Ascending aorta (tissue), 2 donors: Measurements from ENCODE around the gene SPRR1A. TPM values are rescaled to one million over a fixed set of nuclear protein-coding genes. Genes with fewer than 3 reads are reported as not detected.

Experiments
- DNase-seq, 2 donors: peaks; one replicate each; pipeline ENCODE4 v3.0.0-alpha.2; 2019; ENCODE audit warnings: low spot score in 2 of 2
- H3K27ac ChIP-seq, 2 donors: fragments of 200-600 bp; sonication (generic); one replicate each; pipeline ENCODE4 v1.5.1; 2016 to 2017; ENCODE audit warnings: mild to moderate bottlenecking in 1 of 2
- H3K27me3 ChIP-seq: fragments of 200-600 bp; sonication (generic); one replicate; pipeline ENCODE4 v1.5.1; 2017
- H3K36me3 ChIP-seq, 2 donors: fragments of 200-600 bp; sonication (generic); one replicate each; pipeline ENCODE4 v1.5.1; 2016
- H3K4me1 ChIP-seq, 2 donors: fragments of 200-600 bp; sonication (generic); one replicate each; pipeline ENCODE4 v1.5.1; 2016 to 2017; ENCODE audit warnings: mild to moderate bottlenecking in 1 of 2
- H3K4me3 ChIP-seq, 2 donors: fragments of 200-600 bp; sonication (generic); one replicate each; pipeline ENCODE4 v1.5.1; 2016 to 2017; ENCODE audit warnings: mild to moderate bottlenecking in 1 of 2
- H3K9me3 ChIP-seq, 2 donors: fragments of 200-600 bp; sonication (generic); one replicate each; pipeline ENCODE4 v1.5.1; 2016
- intact Hi-C: fragments of 100-400 bp; cut with DNase I; formaldehyde crosslinking; loops from one replicate; pipeline ENCODE4 v1.15.1; 2023
- total RNA-seq: library from RNA; depleted of rRNA; stranded (reverse); fragments of >200 nt; gene quantifications from one replicate; pipeline ENCODE4 v1.1.0, GENCODE V29; 2016
- TF ChIP-seq, protein P1 (sequence below), 3 experiments: fragments of 200-600 bp in 2 of 3; fragments of 450-650 bp in 1 of 3; sonication (generic) in 2 of 3; IDR thresholded peaks; one replicate each; pipeline ENCODE4 v1.5.1; 2016 to 2019; ENCODE audit warnings: antibody characterized with exemption in 3 of 3, mild to moderate bottlenecking in 1 of 3, moderate library complexity in 1 of 3

The SPRR1A gene
- total RNA-seq, 1 donor from 2014 or later, result not detected

DNA sequence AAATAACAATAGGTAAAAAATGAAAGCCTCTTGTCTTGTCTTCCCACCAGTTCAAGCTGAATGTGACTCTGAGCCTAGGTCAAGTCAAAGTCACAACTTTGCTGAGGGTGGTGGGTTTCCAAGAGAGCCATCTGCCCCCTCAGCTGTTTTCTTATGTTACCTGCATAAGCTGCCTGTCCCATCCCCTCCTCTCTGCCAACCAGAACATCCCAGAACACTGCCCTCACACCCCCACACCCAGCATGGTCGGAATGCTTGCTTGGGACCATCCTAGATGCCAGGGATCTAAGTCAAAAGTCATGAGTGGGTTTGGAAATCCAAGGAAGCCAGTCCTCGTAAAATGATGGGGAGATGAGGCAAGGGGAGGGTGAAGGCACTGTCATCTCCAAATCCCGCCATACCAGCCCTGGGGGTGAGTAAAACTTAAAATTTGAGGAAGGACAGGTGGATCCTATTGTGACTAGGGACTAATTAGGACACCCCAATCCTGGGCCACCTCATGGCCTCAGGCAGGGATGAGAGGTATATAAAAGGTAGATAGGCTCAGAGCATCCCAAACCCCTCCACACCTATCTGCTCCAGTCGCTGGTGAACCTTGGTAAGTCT lies 37.1 kb upstream of the SPRR1A start, which contains the start of gene SPRR5:
Gene SPRR5 (plus strand): TSS at position 556 of the 606 bp plus-strand sequence. CDS start 1,349 bp downstream, outside the sequence.
- H3K36me3 ChIP-seq, result no peaks in the 10 kb centered on the region
- no peak within 1 kb of the TSS for H3K4me3 ChIP-seq
- no peaks in the 10 kb centered on the region for H3K9me3 ChIP-seq
- H3K4me1 ChIP-seq, result no peaks in the 10 kb centered on the region
- no peak within 1 kb of the TSS for H3K27ac ChIP-seq
- intact Hi-C loops, result no loop called here
- H3K27me3 ChIP-seq, result no peaks in the 10 kb centered on the region
- no peak for DNase-seq
- TF ChIP-seq, protein P1, sequence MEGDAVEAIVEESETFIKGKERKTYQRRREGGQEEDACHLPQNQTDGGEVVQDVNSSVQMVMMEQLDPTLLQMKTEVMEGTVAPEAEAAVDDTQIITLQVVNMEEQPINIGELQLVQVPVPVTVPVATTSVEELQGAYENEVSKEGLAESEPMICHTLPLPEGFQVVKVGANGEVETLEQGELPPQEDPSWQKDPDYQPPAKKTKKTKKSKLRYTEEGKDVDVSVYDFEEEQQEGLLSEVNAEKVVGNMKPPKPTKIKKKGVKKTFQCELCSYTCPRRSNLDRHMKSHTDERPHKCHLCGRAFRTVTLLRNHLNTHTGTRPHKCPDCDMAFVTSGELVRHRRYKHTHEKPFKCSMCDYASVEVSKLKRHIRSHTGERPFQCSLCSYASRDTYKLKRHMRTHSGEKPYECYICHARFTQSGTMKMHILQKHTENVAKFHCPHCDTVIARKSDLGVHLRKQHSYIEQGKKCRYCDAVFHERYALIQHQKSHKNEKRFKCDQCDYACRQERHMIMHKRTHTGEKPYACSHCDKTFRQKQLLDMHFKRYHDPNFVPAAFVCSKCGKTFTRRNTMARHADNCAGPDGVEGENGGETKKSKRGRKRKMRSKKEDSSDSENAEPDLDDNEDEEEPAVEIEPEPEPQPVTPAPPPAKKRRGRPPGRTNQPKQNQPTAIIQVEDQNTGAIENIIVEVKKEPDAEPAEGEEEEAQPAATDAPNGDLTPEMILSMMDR (IDR thresholded peaks at IDR 0.05), result no peak

DNA sequence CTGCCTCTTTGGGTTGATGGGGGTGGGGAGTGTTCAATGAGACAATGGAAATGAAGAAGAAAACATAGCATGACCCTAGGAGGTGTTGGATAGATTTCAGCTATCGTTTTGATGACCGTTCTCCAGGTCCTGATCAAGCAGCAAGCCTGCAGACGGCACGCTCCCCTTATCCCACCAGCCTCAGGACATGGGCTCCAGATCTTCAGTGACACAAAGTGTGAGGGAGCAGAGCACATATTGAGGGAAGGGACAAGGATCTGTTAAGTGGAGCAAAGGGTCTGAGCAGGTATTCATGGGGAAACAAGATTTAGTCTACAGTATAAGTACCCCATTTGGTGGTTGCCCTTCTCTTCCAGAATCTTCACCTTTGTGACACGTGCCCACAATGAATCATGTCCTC lies 32.2 kb upstream of the SPRR1A start:
- DNase-seq, result no peak
- Histone ChIP-seq H3K4me3 (no peak overlapping the region), H3K27me3 (no peaks in the 10 kb centered on the region), H3K9me3 (no peaks in the 10 kb centered on the region), H3K4me1 (no peaks in the 10 kb centered on the region), H3K36me3 (no peaks in the 10 kb centered on the region), H3K27ac (no peak overlapping the region)
- TF ChIP-seq, protein P1 (IDR thresholded peaks at IDR 0.05), result no peak
- intact Hi-C loops, result no loop called here

DNA sequence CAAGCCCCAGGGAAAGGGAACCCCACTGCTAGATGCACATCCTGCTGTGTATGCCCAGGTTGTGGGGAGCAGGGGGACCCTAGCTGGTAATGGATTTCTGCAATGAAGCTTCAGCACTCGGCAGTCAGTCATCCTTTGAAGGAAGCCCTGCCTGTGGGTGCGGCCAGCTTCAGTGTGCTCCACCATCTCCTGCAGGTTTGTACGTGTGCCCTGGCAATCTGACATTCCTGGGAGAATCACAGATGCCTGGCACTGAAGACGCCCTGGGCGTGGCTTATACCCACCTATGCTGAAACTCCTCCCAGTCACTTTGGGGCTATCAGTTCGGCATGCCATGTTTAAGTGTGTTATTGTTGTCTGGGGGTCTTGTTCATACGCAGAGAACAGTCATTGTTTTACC lies 30.1 kb upstream of the SPRR1A start:
- Histone ChIP-seq H3K27me3 (no peaks in the 10 kb centered on the region), H3K9me3 (no peaks in the 10 kb centered on the region)
- intact Hi-C loops, result no loop called here

DNA sequence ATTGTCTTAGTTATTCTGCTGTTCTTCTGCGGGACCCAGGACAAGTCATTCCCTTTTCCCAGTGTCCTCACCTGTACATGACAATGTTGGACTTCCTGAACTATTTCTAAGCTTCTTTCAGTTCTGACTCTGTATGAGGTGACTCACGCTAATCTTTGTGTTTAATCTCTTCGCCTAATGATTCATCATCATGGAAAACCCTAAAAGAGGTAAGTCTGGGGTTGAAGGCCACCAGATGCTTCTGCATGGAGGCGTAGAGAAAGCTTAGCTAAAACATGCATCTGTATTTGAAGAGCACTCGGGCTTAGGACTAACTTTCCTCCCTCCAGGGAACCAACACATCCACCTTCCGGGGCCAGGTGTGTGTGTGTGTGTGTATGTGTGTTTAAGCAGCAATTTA lies 29.4 kb upstream of the SPRR1A start:
- H3K4me3 ChIP-seq, result no peak overlapping the region
- H3K9me3 ChIP-seq, result no peaks in the 10 kb centered on the region
- no peak for DNase-seq
- no peaks in the 10 kb centered on the region for H3K36me3 ChIP-seq
- TF ChIP-seq, protein P1 (IDR thresholded peaks at IDR 0.05), result no peak
- H3K27ac ChIP-seq, result no peak overlapping the region
- no peaks in the 10 kb centered on the region for H3K27me3 ChIP-seq
- no peaks in the 10 kb centered on the region for H3K4me1 ChIP-seq
- intact Hi-C loops, result no loop called here

More for the DNA sequence above, 30.1 kb upstream of the SPRR1A start:
- DNase-seq, result no peak
- Histone ChIP-seq H3K4me3 (no peak overlapping the region), H3K4me1 (no peaks in the 10 kb centered on the region), H3K27ac (no peak overlapping the region), H3K36me3 (no peaks in the 10 kb centered on the region)
- TF ChIP-seq, protein P1 (IDR thresholded peaks at IDR 0.05), result no peak

DNA sequence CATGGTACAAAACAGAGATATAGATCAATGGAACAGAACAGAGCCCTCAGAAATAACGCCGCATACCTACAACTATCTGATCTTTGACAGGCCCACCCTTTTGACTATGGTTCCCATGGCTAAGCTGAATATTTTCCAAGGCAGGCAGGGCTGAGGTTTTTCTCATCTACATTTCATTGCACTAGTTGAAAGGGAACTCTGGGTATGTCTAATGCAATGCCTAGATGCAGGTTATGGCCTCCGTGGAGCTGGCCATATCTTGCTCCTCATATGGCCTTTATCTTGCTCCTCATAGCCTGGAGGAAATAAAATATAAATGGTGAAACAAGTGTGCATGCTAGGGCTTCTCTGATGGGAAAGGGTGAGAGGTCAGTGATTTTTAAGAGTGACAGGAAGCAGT lies 26.3 kb upstream of the SPRR1A start:
- no peaks in the 10 kb centered on the region for H3K4me1 ChIP-seq
- DNase-seq, result no peak
- TF ChIP-seq, protein P1 (IDR thresholded peaks at IDR 0.05), result no peak
- H3K27ac ChIP-seq, result no peak overlapping the region
- intact Hi-C loops, result no loop called here
- no peaks in the 10 kb centered on the region for H3K27me3 ChIP-seq
- no peaks in the 10 kb centered on the region for H3K9me3 ChIP-seq
- no peak overlapping the region for H3K4me3 ChIP-seq
- H3K36me3 ChIP-seq, result no peaks in the 10 kb centered on the region

DNA sequence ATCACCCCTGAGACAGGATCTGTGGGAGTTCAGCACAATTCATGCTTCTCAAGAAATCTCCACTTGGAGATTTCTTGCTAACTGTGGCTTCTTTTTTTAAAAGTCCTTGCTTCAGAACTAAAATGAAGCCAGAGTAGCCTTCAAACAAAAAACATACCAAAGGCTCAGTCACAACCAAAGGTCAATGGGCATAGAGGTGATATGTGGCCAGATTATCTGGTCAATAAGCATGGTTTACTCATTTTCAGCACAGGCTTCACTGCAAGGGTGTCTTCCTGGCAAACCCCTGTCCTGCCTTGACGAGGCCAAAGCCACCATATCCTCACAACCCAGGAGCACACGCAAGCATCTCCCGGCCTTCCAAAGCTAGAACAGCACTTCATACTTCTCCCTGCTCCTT lies 24.6 kb upstream of the SPRR1A start:
- no peak for DNase-seq
- Histone ChIP-seq H3K27ac (no peak overlapping the region), H3K27me3 (no peaks in the 10 kb centered on the region), H3K36me3 (no peaks in the 10 kb centered on the region), H3K9me3 (no peaks in the 10 kb centered on the region), H3K4me1 (no peaks in the 10 kb centered on the region), H3K4me3 (no peak overlapping the region)
- intact Hi-C loops, result no loop called here
- TF ChIP-seq, protein P1 (IDR thresholded peaks at IDR 0.05), result no peak
